NB4 (cell line): ENCODE measurements around the gene P2RY2.
A peak's percentile ranks its signal among the peaks of the same experiment; 100 is the strongest.

Experiments
- DNase-seq: peaks from one replicate; pipeline ENCODE4 v3.0.0; 2010; ENCODE audit warnings: low read depth
- H3K4me3 ChIP-seq: one replicate; pipeline ENCODE4 v1.5.1; 2011; ENCODE audit warnings: mild to moderate bottlenecking, low read depth, low read length, moderate library complexity
- CTCF ChIP-seq: IDR thresholded peaks from one replicate; pipeline ENCODE4 v1.5.1; 2012; ENCODE audit warnings: low read depth, low read length
- MAX ChIP-seq: IDR thresholded peaks from 2 replicates; pipeline ENCODE4 v1.6.1; 2011; ENCODE audit warnings: low read depth, low read length
- MYC ChIP-seq: IDR thresholded peaks from 2 replicates; pipeline ENCODE4 v1.6.1; 2011; ENCODE audit warnings: low read depth, low read length
- POLR2A ChIP-seq: IDR thresholded peaks from 2 replicates; pipeline ENCODE4 v1.6.1; 2011; ENCODE audit warnings: mild to moderate bottlenecking; ENCODE audit not compliant: insufficient read length; ENCODE audit errors: extremely low read depth

P2RY2 gene

GRCh38 chr11:73177778-73178539 is 40.1 kb upstream of the P2RY2 start:
- H3K4me3 ChIP-seq: no peak overlapping the region
- peak; percentile 89 for DNase-seq
- peak; percentile 90 for TF ChIP-seq CTCF
- no peak; the same call in 1 of the 2 replicates for TF ChIP-seq MAX

DNA sequence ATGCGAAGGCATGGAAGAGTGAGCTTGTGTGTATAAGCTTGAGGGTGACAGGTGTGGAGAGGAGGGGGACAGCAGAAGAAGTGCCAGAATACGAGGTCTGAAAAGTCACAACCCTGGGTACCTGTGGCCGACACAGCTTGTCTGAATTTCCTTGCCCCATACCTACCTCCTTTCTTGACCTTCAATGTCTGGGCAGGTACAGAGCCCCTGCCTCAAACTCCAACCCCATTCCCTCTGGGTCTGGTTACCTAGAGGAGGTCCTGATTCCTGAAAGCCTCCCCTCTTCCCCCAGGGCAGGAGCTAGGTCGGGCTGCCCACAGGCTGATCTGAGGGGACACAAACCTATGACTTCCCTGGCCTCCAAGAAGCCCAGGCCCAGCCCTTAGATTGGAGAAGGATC is 39.4 kb upstream of the P2RY2 start:
- TF ChIP-seq MAX (no peak), MYC (no peak), CTCF (no peak), POLR2A (no peak)
- no peak overlapping the region for H3K4me3 ChIP-seq
- DNase-seq: no peak

DNA sequence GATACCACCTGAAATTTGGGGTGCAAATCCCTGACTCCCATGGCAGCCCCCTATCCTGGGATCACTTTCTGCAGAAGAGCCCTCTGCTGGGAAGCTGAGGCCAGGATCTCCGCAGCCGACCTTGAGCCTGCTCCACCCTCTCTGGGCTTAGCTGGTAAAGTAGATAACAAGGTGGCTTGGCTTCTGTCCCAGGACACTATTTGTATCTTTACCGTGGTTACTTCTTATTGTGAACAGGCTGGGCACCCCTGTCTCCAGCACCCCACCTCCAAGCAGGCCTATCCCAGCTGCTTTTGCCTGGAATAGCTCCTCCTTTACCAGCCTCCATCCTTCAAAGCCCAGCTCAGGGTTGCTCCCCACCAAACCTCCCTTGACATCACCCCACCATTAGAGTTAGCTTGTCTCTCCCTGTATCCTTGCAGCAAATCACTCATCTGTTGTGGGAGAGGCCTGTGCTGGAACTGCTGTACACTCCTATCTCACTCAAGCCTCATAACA is 35.2 kb upstream of the P2RY2 start:
- TF ChIP-seq MAX: no peak
- TF ChIP-seq POLR2A: no peak
- TF ChIP-seq MYC: no peak
- no peak for TF ChIP-seq CTCF
- no peak overlapping the region for H3K4me3 ChIP-seq
- no peak for DNase-seq

DNA sequence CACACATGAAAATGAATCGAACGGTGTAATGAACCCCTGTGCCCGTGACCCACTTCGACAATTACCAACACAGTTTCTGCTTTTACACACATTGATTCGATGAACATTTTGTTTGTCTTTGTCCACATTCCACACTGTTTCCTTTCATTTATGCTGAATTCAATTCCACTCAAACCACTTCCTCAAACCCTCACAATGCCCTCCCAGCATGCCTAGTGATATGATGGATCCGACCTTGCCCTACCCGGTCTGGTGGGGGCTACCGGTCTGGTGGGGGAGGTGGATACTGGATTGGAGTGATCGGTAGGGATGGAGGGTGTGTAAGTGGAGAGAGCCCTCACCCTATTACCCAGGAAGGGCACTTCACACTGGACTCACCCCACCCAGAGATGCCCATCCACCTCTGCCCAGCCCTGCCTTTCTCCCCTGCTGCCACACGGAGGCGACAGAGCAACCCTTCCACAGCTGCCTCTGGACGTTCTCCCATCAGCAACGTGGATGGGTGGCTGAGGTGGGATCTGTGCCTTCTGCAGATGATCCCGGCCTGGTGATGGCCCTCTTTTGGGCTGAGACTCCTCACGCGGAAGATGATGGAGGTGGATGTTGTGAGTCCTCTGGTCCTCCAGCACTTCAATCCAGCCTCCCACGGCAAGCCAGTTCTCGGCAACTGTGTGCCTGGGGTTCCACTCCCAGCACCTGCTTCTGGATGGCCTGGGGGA is 33.0 kb upstream of the P2RY2 start:
- peak overlapping the region; percentile 73 for H3K4me3 ChIP-seq
- TF ChIP-seq CTCF: peak; percentile 99
- TF ChIP-seq MYC: peak; percentile 6; the same call in 1 of the 2 replicates
- no peak for TF ChIP-seq POLR2A
- peak; percentile 0; the same call in 1 of the 2 replicates for TF ChIP-seq MAX
- peak; percentile 93 for DNase-seq

- TF ChIP-seq POLR2A (peak; percentile 32), CTCF (no peak), MYC (peak; percentile 84), MAX (peak; percentile 89)
- DNase-seq: peak; percentile 87
- H3K4me3 ChIP-seq: peak overlapping the region; percentile 73
These were observed 32.3 kb upstream of the P2RY2 start for GRCh38 chr11:73185680-73186293.
